IMR-90 (cell line): ENCODE data around the gene ETV6. TPM values are rescaled to one million over a fixed set of nuclear protein-coding genes. Genes with fewer than 3 reads are reported as not detected.

ENCODE experiments used
- ATAC-seq: fragments of 200-7000 bp; cut with Tn5 transposase; 2 replicates; pipeline ENCODE4 v1.9.1; 2020; ENCODE audit warnings: low read depth, mild to moderate bottlenecking, moderate library complexity
- BruUV-seq: library from RNA; stranded (reverse); fragments of 400-500 nt; replicated peaks from 2 replicates; lab custom pipeline; 2021; lab: Mats Ljungman, UMichigan
- CTCF ChIA-PET: fragments of 300-600 bp; formaldehyde crosslinking; extraction: SDS; loops from one replicate; lab custom pipeline; 2021; ENCODE audit warnings: antibody characterized with exemption; lab: Yijun Ruan, JAX
- POLR2A ChIA-PET: fragments of 300-600 bp; sonication (Branson Sonifier 250); formaldehyde crosslinking; loops from one replicate; lab custom pipeline; 2022; ENCODE audit warnings: antibody characterized with exemption; ENCODE audit not compliant: unreplicated experiment; lab: Charles Lee
- DNase-seq: peaks from one replicate; pipeline ENCODE4 v3.0.0; 2013
- H2AFZ ChIP-seq: replicated peaks from 2 replicates; pipeline ENCODE3; 2013; ENCODE audit warnings: low read length, mild to moderate bottlenecking; ENCODE audit not compliant: poor library complexity
- H2AK5ac ChIP-seq: 2 replicates; pipeline ENCODE4 v1.6.1; 2013; ENCODE audit warnings: low read depth, low read length, inconsistent platforms
- H2AK9ac ChIP-seq: replicated peaks from 2 replicates; pipeline ENCODE3; 2013; ENCODE audit warnings: mild to moderate bottlenecking, low read depth, low read length, moderate library complexity; ENCODE audit not compliant: poor library complexity
- H2BK120ac ChIP-seq: 2 replicates; pipeline ENCODE4 v1.6.1; 2013; ENCODE audit warnings: low read depth, low read length, inconsistent platforms
- H2BK15ac ChIP-seq: 3 replicates; pipeline ENCODE4 v1.6.1; 2013; ENCODE audit warnings: low read depth, low read length, inconsistent platforms
- H2BK20ac ChIP-seq: 2 replicates; pipeline ENCODE4 v1.6.1; 2013; ENCODE audit warnings: low read depth, mild to moderate bottlenecking, inconsistent platforms, low read length, moderate library complexity
- H2BK5ac ChIP-seq: 2 replicates; pipeline ENCODE4 v1.6.1; 2013; ENCODE audit warnings: mild to moderate bottlenecking, low read depth, low read length, inconsistent platforms; ENCODE audit not compliant: poor library complexity, severe bottlenecking
- H3K14ac ChIP-seq: replicated peaks from 2 replicates; pipeline ENCODE4 v1.6.1; 2013; ENCODE audit warnings: low read depth, low read length, inconsistent platforms
- H3K18ac ChIP-seq: 2 replicates; pipeline ENCODE4 v1.6.1; 2013; ENCODE audit warnings: low read depth, low read length, control low read depth
- H3K23ac ChIP-seq: 2 replicates; pipeline ENCODE4 v1.6.1; 2013; ENCODE audit warnings: low read depth, low read length, inconsistent platforms
- H3K27ac ChIP-seq: 2 replicates; pipeline ENCODE4 v1.5.1; 2013; ENCODE audit warnings: mild to moderate bottlenecking, control low read depth, low read length; ENCODE audit not compliant: insufficient read depth
- H3K27me3 ChIP-seq: 2 replicates; pipeline ENCODE4 v1.6.1; 2013; ENCODE audit warnings: low read length; ENCODE audit not compliant: control insufficient read depth, insufficient read depth
- H3K36me3 ChIP-seq: 2 replicates; pipeline ENCODE4 v1.6.1; 2013; ENCODE audit warnings: low read length, mixed read lengths; ENCODE audit not compliant: control insufficient read depth, insufficient read depth
- H3K4ac ChIP-seq: 2 replicates; pipeline ENCODE4 v1.6.1; 2013; ENCODE audit warnings: low read depth, low read length, inconsistent platforms
- H3K4me1 ChIP-seq: 2 replicates; pipeline ENCODE4 v1.6.1; 2013; ENCODE audit warnings: low read length, mixed read lengths; ENCODE audit not compliant: control insufficient read depth, insufficient read depth
- H3K4me2 ChIP-seq: 2 replicates; pipeline ENCODE4 v1.6.1; 2013; ENCODE audit warnings: low read depth, mild to moderate bottlenecking, control low read depth, low read length, moderate library complexity
- H3K4me3 ChIP-seq: 2 replicates; pipeline ENCODE4 v1.5.1; 2013; ENCODE audit warnings: low read depth, mild to moderate bottlenecking, control low read depth, low read length, moderate library complexity; ENCODE audit not compliant: insufficient read depth
- H3K56ac ChIP-seq: 2 replicates; pipeline ENCODE4 v1.6.1; 2013; ENCODE audit warnings: low read length, inconsistent platforms; ENCODE audit not compliant: insufficient read depth; ENCODE audit errors: extremely low read depth
- H3K79me1 ChIP-seq, 2 experiments: 2 replicates each; pipeline ENCODE4 v1.6.1; 2013; ENCODE audit warnings: low read length in 2 of 2, inconsistent platforms in 1 of 2, low read depth in 1 of 2
- H3K9ac ChIP-seq: 2 replicates; pipeline ENCODE4 v1.6.1; 2013; ENCODE audit warnings: low read depth, low read length, control low read depth
- H3K9me1 ChIP-seq: 2 replicates; pipeline ENCODE4 v1.6.1; 2013; ENCODE audit warnings: low read length, inconsistent platforms; ENCODE audit not compliant: insufficient read depth
- H3K9me3 ChIP-seq: 2 replicates; pipeline ENCODE4 v1.6.1; 2013; ENCODE audit warnings: low read length; ENCODE audit not compliant: control insufficient read depth, insufficient read depth
- H4K20me1 ChIP-seq: 2 replicates; pipeline ENCODE4 v1.6.1; 2013; ENCODE audit warnings: low read length, inconsistent platforms; ENCODE audit not compliant: insufficient read depth
- H4K5ac ChIP-seq: 2 replicates; pipeline ENCODE4 v1.6.1; 2013; ENCODE audit warnings: mild to moderate bottlenecking, low read depth, low read length, control low read depth
- H4K8ac ChIP-seq, 2 experiments: 2 replicates each; pipeline ENCODE4 v1.6.1; 2013; ENCODE audit warnings: low read depth in 2 of 2, low read length in 2 of 2, control low read depth in 1 of 2, inconsistent platforms in 1 of 2
- H4K91ac ChIP-seq: 2 replicates; pipeline ENCODE4 v1.6.1; 2013; ENCODE audit warnings: low read depth, low read length, inconsistent platforms; ENCODE audit not compliant: insufficient read depth
- BHLHE40 ChIP-seq: fragments of 150-350 bp; IDR thresholded peaks from 2 replicates; pipeline ENCODE4 v1.6.1; 2016; ENCODE audit warnings: mild to moderate bottlenecking, low read depth, low read length
- CEBPB ChIP-seq: IDR thresholded peaks from 2 replicates; pipeline ENCODE4 v1.6.1; 2012; ENCODE audit warnings: low read depth, low read length, improper control_type of control experiment
- CHD1 ChIP-seq: IDR thresholded peaks from 2 replicates; pipeline ENCODE4 v1.6.1; 2012; ENCODE audit warnings: low read depth, low read length, improper control_type of control experiment
- FOS ChIP-seq: fragments of 150-350 bp; IDR thresholded peaks from 2 replicates; pipeline ENCODE4 v1.6.1; 2016; ENCODE audit warnings: low read depth, low read length
- MAFK ChIP-seq: IDR thresholded peaks from 2 replicates; pipeline ENCODE4 v1.6.1; 2012; ENCODE audit warnings: low read depth, low read length, improper control_type of control experiment
- MAZ ChIP-seq: IDR thresholded peaks from 2 replicates; pipeline ENCODE4 v1.6.1; 2012; ENCODE audit warnings: low read depth, mild to moderate bottlenecking, low read length, improper control_type of control experiment, moderate library complexity, borderline replicate concordance
- NFE2L2 ChIP-seq: fragments of 150-350 bp; IDR thresholded peaks from 2 replicates; pipeline ENCODE4 v1.6.1; 2016; ENCODE audit warnings: low read depth, mild to moderate bottlenecking, low read length
- RAD21 ChIP-seq: IDR thresholded peaks from 2 replicates; pipeline ENCODE4 v1.6.1; 2012; ENCODE audit warnings: low read length, improper control_type of control experiment
- RCOR1 ChIP-seq: IDR thresholded peaks from 2 replicates; pipeline ENCODE4 v1.6.1; 2012; ENCODE audit warnings: mild to moderate bottlenecking, low read length, improper control_type of control experiment; ENCODE audit not compliant: insufficient replicate concordance
- WGBS, 2 experiments: methylation state at CpG; one replicate each; pipeline versions ENCODE4 v1.1.5 to v1.1.7; 2013; ENCODE audit warnings: missing lambda C conversion rate in 2 of 2; ENCODE audit not compliant: insufficient read length in 1 of 2; ENCODE audit errors: extremely low coverage in 2 of 2; 5-methylcytosine and 5-hydroxymethylcytosine counted together
- dilution Hi-C: fragments of 300-500 bp; cut with HindIII; formaldehyde crosslinking; loops from one replicate; pipeline ENCODE4 v1.14.3; 2018; ENCODE audit warnings: low sequenced_read_pairs; ENCODE audit not compliant: unreplicated experiment
- in situ Hi-C: fragments of 300-500 bp; cut with MboI; formaldehyde crosslinking; loops from 3 replicates; pipeline ENCODE4 v1.14.3; 2019; ENCODE audit warnings: low sequenced_read_pairs, inconsistent platforms, mixed read lengths
- intact Hi-C: fragments of 100-400 bp; cut with micrococcal nuclease; formaldehyde crosslinking; loops from 2 replicates; pipeline ENCODE4 v1.10.0; 2022
- polyA plus RNA-seq, 3 experiments: library from polyadenylated mRNA; depleted of rRNA; stranded (reverse); fragments of >200 nt; gene quantifications; 2 replicates each; pipeline ENCODE4 v1.2.3, GENCODE V29; 2012; ENCODE audit warnings: low replicate concordance in 1 of 3
- total RNA-seq: library from RNA; depleted of rRNA; stranded (reverse); fragments of >200 nt; gene quantifications from 2 replicates; pipeline ENCODE4 v1.2.3, GENCODE V29; 2012
- TF ChIP-seq, protein P1 (sequence below): fragments of 150-350 bp; IDR thresholded peaks from 2 replicates; pipeline ENCODE4 v1.6.1; 2017; ENCODE audit warnings: mild to moderate bottlenecking, antibody characterized with exemption, low read length, low read depth

Gene ETV6
- total and polyA plus RNA-seq, 2 of the 4 experiments (the other 2 are of a cell fraction), result 8.4 to 9.9 TPM

DNA sequence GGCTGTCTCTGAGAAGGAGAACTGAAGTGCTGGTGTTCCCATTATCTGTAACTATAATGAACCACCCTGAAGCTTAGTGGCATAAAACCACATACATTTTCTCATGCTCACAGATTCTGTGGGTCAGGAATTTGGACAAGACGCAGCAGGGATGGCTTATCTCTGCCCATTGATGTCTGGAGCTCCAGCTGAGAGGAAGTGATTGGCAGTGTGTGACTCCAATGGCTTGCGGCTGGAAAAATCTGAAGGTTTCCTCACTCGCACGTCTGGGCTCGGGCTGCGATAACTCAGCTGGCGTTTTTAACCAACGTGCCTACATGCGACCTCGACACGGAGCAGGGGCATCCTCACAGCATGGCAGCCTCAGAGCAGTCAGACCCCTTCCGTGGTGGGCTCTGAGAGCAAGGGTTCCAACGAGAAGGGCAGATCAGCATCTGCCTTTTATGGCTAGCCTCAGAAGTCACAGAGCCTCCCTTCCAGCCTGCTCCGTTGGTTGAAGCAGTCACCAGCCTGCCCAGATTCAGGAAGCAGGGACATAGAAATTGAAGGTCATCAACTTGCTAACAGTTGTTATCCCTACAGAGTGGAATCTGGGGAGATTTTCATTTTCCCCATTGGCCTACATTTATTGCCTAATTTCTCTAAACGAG is 277.9 kb downstream of the ETV6 start:
- no peaks in the 10 kb centered on the region for H4K20me1 ChIP-seq
- no peak overlapping the region for H4K8ac ChIP-seq
- H2BK15ac ChIP-seq, result no peak overlapping the region
- H2BK20ac ChIP-seq, result no peak overlapping the region
- H2AK9ac ChIP-seq, result no peak overlapping the region
- CTCF ChIA-PET, result no interaction called here
- H3K4ac ChIP-seq, result no peak overlapping the region
- WGBS, 2 experiments, result 11% methylated on average over 13 of the region's 15 CpGs; no CpG with 5 or more reads in 1 of the 2 experiments
- TF ChIP-seq CHD1 (no peak), CEBPB (no peak), RCOR1 (no peak), RAD21 (no peak), MAZ (no peak), NFE2L2 (no peak), BHLHE40 (no peak), FOS (no peak), MAFK (no peak)
- TF ChIP-seq, protein P1, sequence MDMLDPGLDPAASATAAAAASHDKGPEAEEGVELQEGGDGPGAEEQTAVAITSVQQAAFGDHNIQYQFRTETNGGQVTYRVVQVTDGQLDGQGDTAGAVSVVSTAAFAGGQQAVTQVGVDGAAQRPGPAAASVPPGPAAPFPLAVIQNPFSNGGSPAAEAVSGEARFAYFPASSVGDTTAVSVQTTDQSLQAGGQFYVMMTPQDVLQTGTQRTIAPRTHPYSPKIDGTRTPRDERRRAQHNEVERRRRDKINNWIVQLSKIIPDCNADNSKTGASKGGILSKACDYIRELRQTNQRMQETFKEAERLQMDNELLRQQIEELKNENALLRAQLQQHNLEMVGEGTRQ, result no peak
- H3K4me1 ChIP-seq, result 0 out of 2 replicates have a peak, but pooled peaks cover 1% of the 10 kb centered on the region
- dilution Hi-C loops (no loop called here), intact Hi-C loops (no loop called here), in situ Hi-C loops (no loop called here)
- POLR2A ChIA-PET, result no interaction called here
- H3K4me3 ChIP-seq, result peak overlapping the region; percentile 26
- H3K56ac ChIP-seq, result no peak overlapping the region
- no peaks in the 10 kb centered on the region for H3K36me3 ChIP-seq
- H2AK5ac ChIP-seq, result no peak overlapping the region
- H3K4me2 ChIP-seq, result peak overlapping the region; percentile 83
- BruUV-seq, result no TSS peak
- H3K79me1 ChIP-seq, result no peaks in the 10 kb centered on the region
- H2BK120ac ChIP-seq, result no peak overlapping the region; the same call in 1 of the 2 replicates
- H2BK5ac ChIP-seq, result no peak overlapping the region
- no peak overlapping the region for H3K27ac ChIP-seq
- peak overlapping the region; percentile 63; the same call in 1 of the 2 replicates for H3K23ac ChIP-seq
- no peak overlapping the region for H3K9ac ChIP-seq
- H4K91ac ChIP-seq, result no peak overlapping the region
- H2AFZ ChIP-seq, result peak overlapping the region; percentile 83
- DNase-seq (peak; percentile 28), ATAC-seq (peak; percentile 49; the same call in 1 of the 2 replicates)
- H3K27me3 ChIP-seq, result peaks cover 31% of the 10 kb centered on the region
- H3K18ac ChIP-seq, result no peak overlapping the region
- no peak overlapping the region; the same call in 1 of the 2 replicates for H3K14ac ChIP-seq
- H3K9me3 ChIP-seq, result no peaks in the 10 kb centered on the region; the same call in 1 of the 2 replicates
- H4K5ac ChIP-seq, result no peak overlapping the region
- H3K9me1 ChIP-seq, result no peaks in the 10 kb centered on the region
